Natural killer cell treated with Interleukin-12 subunit alpha and Interleukin-12 subunit beta and Interleukin-15 and Interleukin-18, amount 100 ng/mL, for 72 hours (primary cell): Measurements from ENCODE around the gene CDH15. TPM values are rescaled to one million over a fixed set of nuclear protein-coding genes. Genes with fewer than 3 reads are reported as not detected.

Experiments
- ATAC-seq, 2 donors: fragments of 150-1000 bp; cut with Tn5 transposase in 1 of 2; sonication (Bioruptor Pico), chemical (Tn5 transposase) in 1 of 2; 2 replicates each; pipeline ENCODE4 v1.10.0; 2021
- DNase-seq: peaks from one replicate; pipeline ENCODE4 v3.0.0; 2022; ENCODE audit warnings: low spot score
- H3K27ac Mint-ChIP-seq, 2 donors: 1 replicate in 1 of 2; 2 replicates in 1 of 2; pipeline ENCODE4 v1.8.0; 2022; ENCODE audit warnings: mixed read lengths in 2 of 2, mild to moderate bottlenecking in 1 of 2, moderate library complexity in 1 of 2
- H3K27me3 Mint-ChIP-seq, 2 donors: 1 replicate in 1 of 2; 2 replicates in 1 of 2; pipeline ENCODE4 v1.8.0; 2022; ENCODE audit warnings: mixed read lengths in 2 of 2
- H3K36me3 Mint-ChIP-seq: one replicate; pipeline ENCODE4 v1.8.0; 2022; ENCODE audit warnings: mixed read lengths
- H3K4me1 Mint-ChIP-seq, 2 donors: 1 replicate in 1 of 2; 2 replicates in 1 of 2; pipeline ENCODE4 v1.8.0; 2022; ENCODE audit warnings: low read depth in 2 of 2, mixed read lengths in 2 of 2, mild to moderate bottlenecking in 1 of 2
- H3K4me3 Mint-ChIP-seq: one replicate; pipeline ENCODE4 v1.8.0; 2022; ENCODE audit warnings: mixed read lengths
- H3K9me3 Mint-ChIP-seq: 2 replicates; pipeline ENCODE4 v1.8.0; 2022; ENCODE audit warnings: mixed read lengths
- total RNA-seq, 2 donors: library from RNA; stranded (reverse); gene quantifications; one replicate each; pipeline ENCODE4 v1.2.3, GENCODE V29; 2022

Gene CDH15
- total RNA-seq, 2 donors from 2014 or later, result not detected

GRCh38 chr16:89207993-89208392 is 36.4 kb downstream of the CDH15 start:
- Mint-ChIP-seq H3K36me3 (peaks cover 3% of the 10 kb centered on the region), H3K4me1 (peaks cover 2 to 3% of the 10 kb centered on the region in 2 donors), H3K4me3 (no peak overlapping the region), H3K9me3 (no peaks in the 10 kb centered on the region), H3K27ac (no peak overlapping the region), H3K27me3 (peaks cover 27 to 29% of the 10 kb centered on the region in 2 donors)
- ATAC-seq (no peak), DNase-seq (no peak)

DNA sequence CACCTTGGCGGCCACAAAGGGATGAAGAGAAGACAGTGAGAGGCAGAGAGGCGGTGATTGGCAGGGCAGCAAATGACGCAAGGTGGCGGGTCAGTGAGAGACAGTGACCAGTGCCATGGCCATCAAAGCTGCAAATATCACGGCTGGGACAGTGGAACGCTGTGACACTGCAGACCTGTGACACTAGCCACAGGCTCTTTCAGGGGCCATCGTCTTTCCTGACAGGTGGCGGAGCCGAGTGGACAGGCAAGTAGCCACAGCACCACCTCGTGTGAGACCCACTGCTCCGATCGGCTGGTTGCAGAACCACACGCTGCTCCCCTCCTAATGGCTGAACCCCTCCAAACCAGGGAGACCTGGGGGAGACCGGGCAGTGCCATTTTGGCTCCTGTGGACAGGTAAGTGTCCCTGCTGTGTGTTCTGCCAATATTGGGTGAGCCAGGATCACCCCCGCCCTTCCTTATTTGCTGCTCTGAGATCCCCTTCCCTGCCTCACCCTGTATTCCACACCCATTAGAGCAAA is 38.0 kb downstream of the CDH15 start:
- ATAC-seq (no peak), DNase-seq (no peak)
- peaks cover 14% of the 10 kb centered on the region in 2 donors for H3K27me3 Mint-ChIP-seq
- H3K27ac Mint-ChIP-seq, result no peak overlapping the region
- no peaks in the 10 kb centered on the region for H3K4me1 Mint-ChIP-seq
- H3K9me3 Mint-ChIP-seq, result no peaks in the 10 kb centered on the region
- H3K4me3 Mint-ChIP-seq, result no peak overlapping the region
- H3K36me3 Mint-ChIP-seq, result no peaks in the 10 kb centered on the region

GRCh38 chr16:89210165-89210903 is 38.8 kb downstream of the CDH15 start:
- Mint-ChIP-seq H3K27me3 (peaks cover 10 to 14% of the 10 kb centered on the region in 2 donors), H3K9me3 (no peaks in the 10 kb centered on the region), H3K36me3 (no peaks in the 10 kb centered on the region), H3K4me3 (no peak overlapping the region), H3K4me1 (peaks cover 0 to 4% of the 10 kb centered on the region in 2 donors), H3K27ac (no peak overlapping the region)
- DNase-seq, result no peak
- ATAC-seq, result no peak

DNA sequence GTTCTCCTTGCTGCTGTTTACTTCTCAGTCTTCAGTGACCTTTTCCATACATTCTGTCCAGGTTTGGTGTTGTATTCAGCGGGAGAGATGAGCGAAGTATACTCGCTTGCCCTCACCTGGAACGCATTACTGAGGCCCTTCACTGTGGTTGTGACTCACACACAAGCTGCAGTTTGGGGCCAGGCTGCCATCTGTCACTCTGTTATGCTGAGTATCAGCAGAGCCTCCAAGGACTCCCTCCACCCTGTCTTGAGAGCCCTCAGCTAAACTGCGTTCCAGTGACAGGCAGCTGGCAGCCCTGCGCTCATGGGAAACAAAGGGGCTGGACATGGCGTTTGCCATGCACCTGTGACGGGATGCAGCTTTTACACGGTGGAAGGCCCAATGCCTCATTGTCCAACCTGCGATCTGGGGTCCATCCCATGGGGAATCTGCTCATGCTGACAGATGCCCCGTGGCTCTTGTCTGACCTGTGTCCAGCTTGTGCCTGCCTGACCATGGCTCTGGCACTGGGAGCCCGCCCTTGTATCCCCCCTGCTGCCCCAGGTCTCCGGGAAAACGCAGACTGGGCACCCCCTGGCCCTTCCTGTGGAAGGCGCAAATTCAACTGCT is 39.5 kb downstream of the CDH15 start:
- no peak overlapping the region for H3K27ac Mint-ChIP-seq

GRCh38 chr16:89216315-89217137 is 45.0 kb downstream of the CDH15 start:
- peak; percentile 82 for DNase-seq
- peaks cover 4% of the 10 kb centered on the region for H3K36me3 Mint-ChIP-seq
- H3K9me3 Mint-ChIP-seq, result no peaks in the 10 kb centered on the region
- H3K4me3 Mint-ChIP-seq, result peak overlapping the region; percentile 92
- peak overlapping the region; percentile 92 to 95 for H3K27ac Mint-ChIP-seq
- peaks cover 18 to 24% of the 10 kb centered on the region in 2 donors for H3K4me1 Mint-ChIP-seq
- H3K27me3 Mint-ChIP-seq, result no peaks in the 10 kb centered on the region
- ATAC-seq, result peak; percentile 70 to 75

More for the DNA sequence above, 39.5 kb downstream of the CDH15 start:
- Mint-ChIP-seq H3K9me3 (no peaks in the 10 kb centered on the region), H3K36me3 (no peaks in the 10 kb centered on the region), H3K4me3 (no peak overlapping the region), H3K4me1 (peaks cover 0 to 4% of the 10 kb centered on the region in 2 donors), H3K27me3 (peaks cover 10 to 14% of the 10 kb centered on the region in 2 donors)
- ATAC-seq (no peak), DNase-seq (no peak)

DNA sequence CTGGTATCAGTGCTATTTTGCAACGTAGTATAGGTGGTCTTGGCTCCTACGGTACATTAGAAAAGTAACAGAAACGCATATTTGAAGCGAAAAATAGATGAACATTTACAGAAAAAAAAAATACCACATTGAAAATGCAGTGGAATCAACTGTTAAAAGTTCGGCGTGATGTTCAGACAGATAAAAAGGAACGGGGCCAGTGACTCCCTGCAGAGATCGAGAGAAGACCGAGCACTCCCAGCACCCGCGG is 45.5 kb downstream of the CDH15 start:
- Mint-ChIP-seq H3K27me3 (no peaks in the 10 kb centered on the region), H3K4me1 (peaks cover 22 to 28% of the 10 kb centered on the region in 2 donors)

DNA sequence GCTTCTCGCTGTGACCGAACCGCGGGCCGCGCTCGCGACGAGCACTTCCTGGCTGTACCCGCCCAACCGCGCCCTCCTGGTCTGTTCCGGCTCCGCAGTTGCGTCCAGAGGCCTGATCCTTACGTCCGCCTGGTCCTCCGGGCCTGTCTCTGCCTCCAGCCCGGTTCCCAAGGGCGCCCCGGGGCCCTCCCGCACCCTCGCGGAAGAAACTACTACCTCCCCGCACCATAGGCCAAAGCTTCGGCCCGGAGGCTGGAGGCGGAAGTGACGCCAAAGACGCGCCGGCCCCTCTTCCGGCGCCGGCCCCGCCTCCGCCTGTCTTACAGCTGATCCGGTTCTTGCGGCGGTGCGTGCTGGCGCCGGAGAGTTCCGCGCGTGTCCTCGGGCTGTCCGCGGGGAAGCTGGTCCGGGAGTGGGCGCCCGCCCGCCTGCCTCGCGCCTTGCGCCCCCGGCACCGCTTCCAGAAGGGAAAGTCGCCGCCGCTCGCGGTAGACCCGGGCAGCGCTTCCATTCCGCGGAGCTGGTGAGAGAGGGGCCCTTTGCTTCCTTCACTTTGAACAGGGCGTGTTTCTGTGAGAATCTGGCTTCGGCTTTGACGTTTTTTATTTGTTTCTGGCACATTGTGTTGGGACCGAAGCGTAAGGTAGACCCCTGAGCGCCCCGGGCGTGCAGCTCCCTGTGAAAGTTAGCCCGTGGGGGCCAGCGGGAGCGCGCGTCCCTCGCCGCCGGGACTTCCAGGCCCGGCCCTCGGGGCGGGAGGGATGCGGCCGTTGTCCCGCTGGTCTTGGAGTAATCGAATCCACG is 46.0 kb downstream of the CDH15 start, which contains the start of gene ZNF778:
Gene ZNF778, plus strand, starts transcription at position 316 of the 804 bp plus-strand sequence. CDS start 3,425 bp downstream, outside the sequence.
- Mint-ChIP-seq H3K36me3 (peaks cover 11% of the 10 kb centered on the region), H3K4me3 (peak within 1 kb of the TSS; percentile 92), H3K9me3 (no peaks in the 10 kb centered on the region), H3K4me1 (peaks cover 23 to 28% of the 10 kb centered on the region in 2 donors), H3K27ac (peak within 1 kb of the TSS; percentile 92 to 95), H3K27me3 (no peaks in the 10 kb centered on the region)
- DNase-seq (peak; percentile 87), ATAC-seq (peak; percentile 94 to 96)

More for the DNA sequence above, 45.5 kb downstream of the CDH15 start:
- Mint-ChIP-seq H3K27ac (peak overlapping the region; percentile 92 to 95), H3K36me3 (peaks cover 9% of the 10 kb centered on the region), H3K4me3 (peak overlapping the region; percentile 92), H3K9me3 (no peaks in the 10 kb centered on the region)
- DNase-seq (no peak), ATAC-seq (no peak)

DNA sequence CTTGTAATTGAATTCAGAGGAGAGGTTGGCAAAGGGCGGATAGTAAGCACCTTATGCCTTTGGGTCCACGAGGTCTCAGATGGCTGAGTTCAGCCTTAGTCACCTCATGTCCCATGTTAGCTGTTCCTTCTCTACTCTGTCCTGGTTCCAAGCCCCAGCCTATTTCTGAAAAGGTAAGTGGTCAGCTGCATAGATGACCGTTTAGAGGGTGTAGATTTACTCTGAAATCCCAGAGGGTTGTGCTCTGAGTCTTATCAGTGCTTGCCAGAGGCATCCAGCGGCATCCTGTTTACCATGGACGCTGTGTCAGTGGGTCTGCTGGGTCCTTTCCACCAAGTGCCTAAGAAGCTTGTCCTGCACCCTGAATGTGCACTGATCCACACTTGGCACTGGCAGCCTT is 47.8 kb downstream of the CDH15 start:
- peaks cover 15% of the 10 kb centered on the region for H3K36me3 Mint-ChIP-seq
- DNase-seq (no peak), ATAC-seq (no peak)
- peaks cover 26 to 28% of the 10 kb centered on the region in 2 donors for H3K4me1 Mint-ChIP-seq
- H3K27me3 Mint-ChIP-seq, result no peaks in the 10 kb centered on the region
- no peaks in the 10 kb centered on the region for H3K9me3 Mint-ChIP-seq
- peak overlapping the region; percentile 71 for H3K4me3 Mint-ChIP-seq
- H3K27ac Mint-ChIP-seq, result peak overlapping the region in 1 of 2 donors; percentile 25

DNA sequence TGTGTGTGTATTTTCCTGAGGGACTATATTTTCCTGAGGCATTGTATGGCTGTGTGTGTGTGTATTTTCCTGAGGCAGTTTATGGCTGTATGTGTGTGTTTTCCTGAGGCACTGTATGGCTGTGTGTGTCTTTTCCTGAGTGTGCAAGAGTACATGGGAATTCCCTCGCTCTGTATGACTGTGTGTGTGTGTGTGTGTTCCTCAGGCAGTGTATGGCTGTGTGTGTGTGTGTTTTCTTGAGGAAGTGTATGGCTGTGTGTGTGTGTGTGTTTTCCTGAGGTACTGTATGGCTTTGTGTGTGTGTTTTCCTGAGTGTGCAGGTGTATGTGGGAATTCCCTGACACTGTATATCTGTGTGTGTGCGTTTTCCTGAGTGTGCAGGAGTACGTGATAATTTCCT is 50.1 kb downstream of the CDH15 start:
- no peak overlapping the region for H3K27ac Mint-ChIP-seq
- no peak overlapping the region for H3K4me3 Mint-ChIP-seq
- peaks cover 32% of the 10 kb centered on the region for H3K36me3 Mint-ChIP-seq

GRCh38 chr16:89222931-89223330 is 51.4 kb downstream of the CDH15 start:
- H3K27ac Mint-ChIP-seq, result no peak overlapping the region
- H3K4me1 Mint-ChIP-seq, result peaks cover 14 to 16% of the 10 kb centered on the region in 2 donors
- H3K9me3 Mint-ChIP-seq, result no peaks in the 10 kb centered on the region
- peaks cover 46% of the 10 kb centered on the region for H3K36me3 Mint-ChIP-seq
- DNase-seq (no peak), ATAC-seq (no peak)
- no peak overlapping the region for H3K4me3 Mint-ChIP-seq
- H3K27me3 Mint-ChIP-seq, result no peaks in the 10 kb centered on the region

More for the DNA sequence above, 50.1 kb downstream of the CDH15 start:
- no peaks in the 10 kb centered on the region for H3K27me3 Mint-ChIP-seq
- H3K4me1 Mint-ChIP-seq, result peaks cover 19 to 21% of the 10 kb centered on the region in 2 donors
- DNase-seq, result no peak
- no peaks in the 10 kb centered on the region for H3K9me3 Mint-ChIP-seq
- no peak for ATAC-seq

GRCh38 chr16:89224665-89225064 is 53.1 kb downstream of the CDH15 start:
- Mint-ChIP-seq H3K4me1 (peaks cover 7 to 11% of the 10 kb centered on the region in 2 donors), H3K36me3 (peaks cover 58% of the 10 kb centered on the region), H3K9me3 (no peaks in the 10 kb centered on the region), H3K27ac (no peak overlapping the region), H3K27me3 (no peaks in the 10 kb centered on the region), H3K4me3 (no peak overlapping the region)
- no peak for ATAC-seq
- DNase-seq, result no peak

DNA sequence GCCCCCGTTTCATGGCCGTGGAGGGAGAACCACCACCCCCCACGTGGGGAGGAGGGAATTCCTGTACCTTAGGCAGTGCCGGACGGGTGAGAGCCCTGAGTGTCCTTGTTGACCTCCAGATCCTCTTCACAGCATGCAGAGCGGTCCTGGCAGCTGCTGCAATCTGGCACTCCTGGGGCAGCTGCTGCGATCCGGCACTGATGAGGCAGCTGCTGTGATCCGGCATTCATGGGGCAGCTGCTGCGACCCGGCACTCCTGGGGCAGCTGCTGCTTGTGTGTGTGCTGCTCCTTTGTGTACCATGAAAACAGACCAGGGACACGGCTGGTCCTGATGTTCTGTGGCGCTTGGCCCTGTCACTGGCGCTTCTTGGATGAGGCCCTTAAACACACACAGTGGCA is 58.7 kb downstream of the CDH15 start:
- Mint-ChIP-seq H3K36me3 (peaks cover 56% of the 10 kb centered on the region), H3K9me3 (no peaks in the 10 kb centered on the region), H3K27me3 (no peaks in the 10 kb centered on the region), H3K4me1 (peaks cover 0 to 5% of the 10 kb centered on the region in 2 donors), H3K27ac (no peak overlapping the region), H3K4me3 (no peak overlapping the region)
- ATAC-seq (peak in 1 of 2 donors; percentile 6), DNase-seq (no peak)

GRCh38 chr16:89232107-89232506 is 60.6 kb downstream of the CDH15 start:
- Mint-ChIP-seq H3K36me3 (peaks cover 45% of the 10 kb centered on the region), H3K9me3 (no peaks in the 10 kb centered on the region), H3K4me1 (peaks cover 0 to 5% of the 10 kb centered on the region in 2 donors), H3K27me3 (no peaks in the 10 kb centered on the region), H3K4me3 (no peak overlapping the region), H3K27ac (no peak overlapping the region)
- DNase-seq, result no peak
- no peak for ATAC-seq
